H1 (cell line): ENCODE data around the gene SYVN1. TPM values are rescaled to one million over a fixed set of nuclear protein-coding genes. Genes with fewer than 3 reads are reported as not detected.

Experiments
- CTCF ChIA-PET: fragments of 300-600 bp; sonication (Branson Sonifier 250); formaldehyde crosslinking; loops from one replicate; lab custom pipeline; 2021; ENCODE audit not compliant: partially characterized antibody; lab: Charles Lee
- POLR2A ChIA-PET: fragments of 300-600 bp; sonication (Branson Sonifier 250); formaldehyde crosslinking; loops from one replicate; lab custom pipeline; 2021; ENCODE audit warnings: inconsistent platforms; ENCODE audit not compliant: partially characterized antibody; lab: Charles Lee
- DNase-seq, 2 experiments: peaks; one replicate each; pipeline versions ENCODE4 v3.0.0 to v3.0.0-alpha.2; 2010 to 2022; ENCODE audit warnings: low spot score in 2 of 2, low read depth in 1 of 2, mixed read lengths in 1 of 2
- FAIRE-seq: peaks from 2 replicates; lab custom pipeline; 2011; peaks lifted over from hg19 to GRCh38; lab: Jason Lieb, UNC
- H2AFZ ChIP-seq: 2 replicates; pipeline ENCODE4 v1.8.1; 2012; ENCODE audit warnings: low read length, inconsistent platforms
- H2AK5ac ChIP-seq: 2 replicates; pipeline ENCODE4 v1.6.1; 2013; ENCODE audit warnings: low read depth, low read length
- H2BK120ac ChIP-seq: replicated peaks from 2 replicates; pipeline ENCODE3; 2013; ENCODE audit warnings: low read depth, low read length, inconsistent platforms
- H2BK12ac ChIP-seq: 2 replicates; pipeline ENCODE4 v1.6.1; 2013; ENCODE audit warnings: low read depth, low read length
- H2BK15ac ChIP-seq: 2 replicates; pipeline ENCODE4 v1.6.1; 2013; ENCODE audit warnings: low read length
- H2BK20ac ChIP-seq: 2 replicates; pipeline ENCODE4 v1.6.1; 2013; ENCODE audit warnings: low read length
- H2BK5ac ChIP-seq: 2 replicates; pipeline ENCODE4 v1.6.1; 2013; ENCODE audit warnings: low read depth, low read length
- H3K14ac ChIP-seq: 2 replicates; pipeline ENCODE4 v1.6.1; 2013; ENCODE audit warnings: inconsistent platforms; ENCODE audit not compliant: insufficient read length
- H3K18ac ChIP-seq: 2 replicates; pipeline ENCODE4 v1.6.1; 2013; ENCODE audit warnings: low read length; ENCODE audit errors: extremely low read depth
- H3K23ac ChIP-seq: 2 replicates; pipeline ENCODE4 v1.6.1; 2013; ENCODE audit warnings: inconsistent platforms; ENCODE audit not compliant: insufficient read length
- H3K23me2 ChIP-seq: 2 replicates; pipeline ENCODE4 v1.6.1; 2013; ENCODE audit warnings: low read depth, low read length
- H3K27ac ChIP-seq: 2 replicates; pipeline ENCODE4 v1.6.1; 2011; ENCODE audit warnings: low read depth, low read length, inconsistent platforms
- H3K27me3 ChIP-seq, 4 experiments: replicated peaks in 1 of 4; 1 replicate in 1 of 4; 2 replicates in 3 of 4; pipeline versions ENCODE4 v1.6.1 to v1.8.1; 2011 to 2013; ENCODE audit warnings: low read length in 3 of 4, mild to moderate bottlenecking in 3 of 4, inconsistent platforms in 2 of 4, mixed read lengths in 2 of 4, moderate library complexity in 1 of 4; ENCODE audit not compliant: control insufficient read depth in 3 of 4, insufficient read depth in 3 of 4; ENCODE audit errors: extremely low read depth in 1 of 4
- H3K36me3 ChIP-seq, 4 experiments: 2 replicates each; pipeline versions ENCODE4 v1.6.1 to v1.8.1; 2011 to 2013; ENCODE audit warnings: mild to moderate bottlenecking in 4 of 4, low read length in 3 of 4, moderate library complexity in 2 of 4, control low read depth in 1 of 4, inconsistent platforms in 1 of 4; ENCODE audit not compliant: insufficient read depth in 4 of 4, control insufficient read depth in 2 of 4
- H3K4ac ChIP-seq: replicated peaks from 2 replicates; pipeline ENCODE3; 2013; ENCODE audit warnings: low read length, low read depth, mixed read lengths, inconsistent platforms; ENCODE audit not compliant: insufficient read length
- H3K4me1 ChIP-seq, 4 experiments: replicated peaks in 1 of 4; 1 replicate in 1 of 4; 2 replicates in 3 of 4; pipeline versions ENCODE4 v1.6.1 to v1.8.1; 2011 to 2013; ENCODE audit warnings: low read length in 3 of 4, inconsistent platforms in 2 of 4, mixed read lengths in 1 of 4; ENCODE audit not compliant: insufficient read depth in 4 of 4, control insufficient read depth in 3 of 4
- H3K4me2 ChIP-seq, 2 experiments: 2 replicates each; pipeline versions ENCODE4 v1.6.1 to v1.8.1; 2011 to 2013; ENCODE audit warnings: low read depth in 2 of 2, low read length in 2 of 2, control low read depth in 1 of 2, inconsistent platforms in 1 of 2, mild to moderate bottlenecking in 1 of 2; ENCODE audit not compliant: insufficient read depth in 1 of 2
- H3K4me3 ChIP-seq, 4 experiments: fragments of 200-600, 300-600 bp in 1 of 4; sonication (generic), shearing (Covaris generic), sonication (Bioruptor Twin) in 1 of 4; 2 replicates each; pipeline versions ENCODE4 v1.5.1 to v1.8.1; 2011 to 2016; ENCODE audit warnings: low read length in 4 of 4, low read depth in 3 of 4, control low read depth in 2 of 4, inconsistent platforms in 2 of 4, mild to moderate bottlenecking in 2 of 4, mixed read lengths in 1 of 4, moderate library complexity in 1 of 4; ENCODE audit not compliant: insufficient read depth in 2 of 4; ENCODE audit errors: extremely low read depth in 1 of 4
- H3K56ac ChIP-seq: replicated peaks from 2 replicates; pipeline ENCODE3; 2013; ENCODE audit warnings: low read depth, mild to moderate bottlenecking, mixed read lengths, low read length, inconsistent platforms; ENCODE audit not compliant: insufficient read length
- H3K79me1 ChIP-seq: 2 replicates; pipeline ENCODE4 v1.6.1; 2013; ENCODE audit warnings: low read depth, low read length, control low read depth
- H3K79me2 ChIP-seq, 2 experiments: 2 replicates each; pipeline versions ENCODE4 v1.6.1 to v1.8.1; 2012 to 2013; ENCODE audit warnings: low read length in 2 of 2, mild to moderate bottlenecking in 2 of 2, inconsistent platforms in 1 of 2; ENCODE audit not compliant: insufficient read depth in 2 of 2, control insufficient read depth in 1 of 2
- H3K9ac ChIP-seq, 4 experiments: replicated peaks in 1 of 4; 1 replicate in 1 of 4; 2 replicates in 3 of 4; pipeline versions ENCODE4 v1.6.1 to v1.8.1; 2011 to 2013; ENCODE audit warnings: low read depth in 3 of 4, low read length in 3 of 4, control low read depth in 2 of 4, mild to moderate bottlenecking in 2 of 4, moderate library complexity in 2 of 4, inconsistent platforms in 1 of 4; ENCODE audit errors: extremely low read depth in 1 of 4
- H3K9me3 ChIP-seq, 2 experiments: 2 replicates each; pipeline versions ENCODE4 v1.6.1 to v1.8.1; 2012 to 2013; ENCODE audit warnings: mild to moderate bottlenecking in 2 of 2, moderate library complexity in 2 of 2, control low read depth in 1 of 2, inconsistent platforms in 1 of 2, low read depth in 1 of 2, low read length in 1 of 2, mixed read lengths in 1 of 2; ENCODE audit not compliant: insufficient read depth in 2 of 2
- H4K20me1 ChIP-seq, 2 experiments: replicated peaks in 1 of 2; 2 replicates each; pipeline versions ENCODE3 to v1.8.1; 2011 to 2013; ENCODE audit warnings: inconsistent platforms in 2 of 2, low read length in 2 of 2, mild to moderate bottlenecking in 1 of 2; ENCODE audit not compliant: insufficient read depth in 2 of 2, control insufficient read depth in 1 of 2
- H4K5ac ChIP-seq: 2 replicates; pipeline ENCODE4 v1.6.1; 2013; ENCODE audit warnings: low read length, low read depth, mixed read lengths, inconsistent platforms; ENCODE audit not compliant: insufficient read length
- H4K8ac ChIP-seq: 2 replicates; pipeline ENCODE4 v1.8.0; 2013; ENCODE audit warnings: mild to moderate bottlenecking, moderate library complexity, low read length, inconsistent platforms; ENCODE audit not compliant: insufficient read depth; ENCODE audit errors: extremely low read depth
- H4K91ac ChIP-seq: replicated peaks from 2 replicates; pipeline ENCODE3; 2013; ENCODE audit warnings: low read length, mixed read lengths, inconsistent platforms; ENCODE audit not compliant: insufficient read length
- ATF2 ChIP-seq: IDR thresholded peaks from 2 replicates; pipeline ENCODE4 v1.6.1; 2012; ENCODE audit warnings: low read length, inconsistent platforms
- BRCA1 ChIP-seq: IDR thresholded peaks from 2 replicates; pipeline ENCODE4 v1.6.1; 2012; ENCODE audit warnings: low read depth, low read length, improper control_type of control experiment
- CHD1 ChIP-seq: IDR thresholded peaks from 2 replicates; pipeline ENCODE4 v1.6.1; 2012; ENCODE audit warnings: low read depth, low read length, improper control_type of control experiment
- CHD2 ChIP-seq: IDR thresholded peaks from 2 replicates; pipeline ENCODE4 v1.6.1; 2012; ENCODE audit warnings: low read length, improper control_type of control experiment
- FOSL1 ChIP-seq: IDR thresholded peaks from 2 replicates; pipeline ENCODE4 v1.6.1; 2011; ENCODE audit warnings: mild to moderate bottlenecking, low read depth, low read length, moderate library complexity; ENCODE audit not compliant: insufficient read depth
- JUN ChIP-seq: IDR thresholded peaks from 2 replicates; pipeline ENCODE4 v1.6.1; 2011; ENCODE audit warnings: low read depth, mild to moderate bottlenecking, improper control_type of control experiment, low read length
- KDM5A ChIP-seq: fragments of 200-600 bp; IDR thresholded peaks from 2 replicates; pipeline ENCODE4 v1.7.1; 2012; ENCODE audit warnings: mild to moderate bottlenecking, low read length, inconsistent platforms, mixed read lengths
- ZNF274 ChIP-seq: IDR thresholded peaks from 2 replicates; pipeline ENCODE4 v1.7.0; 2012; ENCODE audit warnings: low read length, borderline replicate concordance; ENCODE audit errors: extremely low read depth
- WGBS, 2 experiments: shearing (Covaris generic) in 1 of 2; methylation state at CpG; one replicate each; pipeline versions ENCODE4 v1.1.6 to v1.1.7; 2013 to 2015; ENCODE audit warnings: low lambda C conversion rate in 2 of 2, mixed read lengths in 2 of 2, inconsistent platforms in 1 of 2, low coverage in 1 of 2, missing lambda C conversion rate in 1 of 2; ENCODE audit not compliant: insufficient replicate concordance in 2 of 2, insufficient coverage in 1 of 2, insufficient read length in 1 of 2; ENCODE audit errors: extremely low coverage in 1 of 2, missing lambda C conversion rate in 1 of 2; 5-methylcytosine and 5-hydroxymethylcytosine counted together
- polyA plus RNA-seq, 7 experiments: library from polyadenylated mRNA; depleted of rRNA in 3 of 7; stranded (reverse) in 5 of 7; unstranded in 2 of 7; fragments of >200 nt in 5 of 7; fragments of 200-250 nt in 2 of 7; gene quantifications; 1 replicate in 5 of 7; 2 replicates in 1 of 7; 4 replicates in 1 of 7; pipeline versions ENCODE4 v1.2.1 to v1.2.3, GENCODE V29; 2011 to 2013; ENCODE audit warnings: missing spikeins in 2 of 7, mixed read lengths in 2 of 7
- total RNA-seq: library from RNA; stranded (reverse); fragmentation: NEBNext Ultra II Directional; extraction: Animal tissue kit (Norgen Biotek cat#: 25700); gene quantifications from 2 replicates; pipeline ENCODE4 v1.2.1, GENCODE V29; 2021

The SYVN1 gene
- total and polyA plus RNA-seq, 2 of the 8 experiments (the other 6 are each of a cell fraction or from before 2014, with no cell fraction given) = 27.8 to 29.4 TPM

GRCh38 chr11:65089621-65090020 lies 44.7 kb downstream of the SYVN1 start:
- Histone ChIP-seq H3K56ac (no peak overlapping the region), H4K5ac (no peak overlapping the region), H3K4ac (no peak overlapping the region), H4K91ac (no peak overlapping the region), H3K79me1 (peaks cover 13% of the 10 kb centered on the region; the same call in 1 of the 2 replicates), H3K27me3 (no peaks in the 10 kb centered on the region), H3K79me2 (peaks cover 0 to 4% of the 10 kb centered on the region in 2 experiments; a peak in 1 of 4 replicates), H2BK120ac (no peak overlapping the region), H3K14ac (no peak overlapping the region), H3K9me3 (no peaks in the 10 kb centered on the region), H3K36me3 (peaks cover 2 to 14% (median 11%) of the 10 kb centered on the region in 4 experiments; a peak in 6 of 8 replicates), H3K18ac (no peak overlapping the region), H4K8ac (no peak overlapping the region), H3K4me3 (no peak overlapping the region), H2BK15ac (no peak overlapping the region), H3K23ac (no peak overlapping the region), H2AFZ (no peak overlapping the region), H4K20me1 (no peaks in the 10 kb centered on the region), H2BK12ac (no peak overlapping the region), H3K27ac (no peak overlapping the region), H3K9ac (no peak overlapping the region), H2BK5ac (no peak overlapping the region), H3K4me1 (peaks cover 0 to 3% (median 1%) of the 10 kb centered on the region in 4 experiments; a peak in 4 of 7 replicates), H2BK20ac (no peak overlapping the region), H2AK5ac (no peak overlapping the region), H3K4me2 (no peak overlapping the region), H3K23me2 (peaks cover under 1% of the 10 kb centered on the region)
- CTCF ChIA-PET = interaction anchor here (1.2 to 2.2 kb wide), 6 partner anchors 12 to 91 kb away, joined by 3 to 9 read pairs (median 4); partner anchors contain the start of gene TM7SF2
- no peak for FAIRE-seq
- no peak for TF ChIP-seq FOSL1
- TF ChIP-seq CHD2 = no peak
- TF ChIP-seq KDM5A = no peak
- TF ChIP-seq ATF2 = no peak
- no peak for TF ChIP-seq ZNF274
- TF ChIP-seq BRCA1 = no peak
- no peak for TF ChIP-seq CHD1
- TF ChIP-seq JUN = no peak
- POLR2A ChIA-PET = interaction anchor here (1.1 to 16.8 kb wide), 6 partner anchors 8 to 47 kb away, joined by 3 to 230 read pairs (median 28); partner anchors contain the start of genes CDCA5, FAU, MRPL49 and TM7SF2
- WGBS, 2 experiments = 85% methylated on average over 4 of the region's 4 CpGs; no CpG with 5 or more reads in 1 of the 2 experiments
- no peak for DNase-seq
